Astrocyte of the spinal cord (primary cell): ENCODE measurements around the gene PRKG1.

Source experiments
- DNase-seq: peaks from one replicate; pipeline ENCODE4 v3.0.0; 2011; ENCODE audit warnings: low read depth, low spot score
- H3K4me3 ChIP-seq: 2 replicates; pipeline ENCODE4 v1.5.1; 2011; ENCODE audit warnings: low read depth, mild to moderate bottlenecking, low read length, moderate library complexity
- CTCF ChIP-seq: IDR thresholded peaks from 2 replicates; pipeline ENCODE4 v1.5.1; 2012; ENCODE audit warnings: low read depth, mild to moderate bottlenecking, low read length, inconsistent platforms
- in situ Hi-C: cut with HindIII; loops from 2 replicates; pipeline ENCODE4 v1.10.0; 2017; ENCODE audit warnings: low sequenced_read_pairs

The PRKG1 gene

GRCh38 chr10:52250510-52250909 lies 1176.2 kb downstream of the PRKG1 start:
- no peak for TF ChIP-seq CTCF
- in situ Hi-C loops = no loop called here
- H3K4me3 ChIP-seq = no peak overlapping the region

DNA sequence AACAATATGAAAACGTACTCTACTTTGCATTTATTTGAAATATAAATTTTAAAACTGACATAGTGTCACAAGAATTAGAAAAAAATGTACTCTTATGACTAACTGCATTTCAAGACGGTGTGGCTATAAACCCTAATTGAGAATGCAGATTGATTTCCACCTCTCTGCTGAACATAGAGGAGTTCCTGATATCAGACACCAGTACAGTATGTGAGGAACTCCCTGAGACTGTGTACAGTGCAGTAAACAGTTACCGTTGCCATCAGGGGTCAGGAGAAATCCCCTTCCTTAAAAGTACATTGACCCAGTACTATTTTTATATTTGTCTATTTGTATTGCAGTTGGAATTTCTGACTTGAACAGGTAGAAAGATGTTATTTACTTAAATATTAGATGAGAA lies 1178.0 kb downstream of the PRKG1 start:
- no peak overlapping the region for H3K4me3 ChIP-seq
- in situ Hi-C loops = no loop called here
- DNase-seq = no peak
- no peak for TF ChIP-seq CTCF

More at GRCh38 chr10:52250510-52250909, 1176.2 kb downstream of the PRKG1 start:
- no peak for DNase-seq

GRCh38 chr10:52256832-52257691 lies 1182.8 kb downstream of the PRKG1 start:
- in situ Hi-C loops = no loop called here
- no peak overlapping the region for H3K4me3 ChIP-seq
- no peak for TF ChIP-seq CTCF
- no peak for DNase-seq

- no peak overlapping the region for H3K4me3 ChIP-seq
- TF ChIP-seq CTCF = no peak
- in situ Hi-C loops = no loop called here
- DNase-seq = no peak
These were observed 1183.4 kb downstream of the PRKG1 start for GRCh38 chr10:52257692-52258075.

GRCh38 chr10:52258799-52259425 lies 1184.6 kb downstream of the PRKG1 start:
- TF ChIP-seq CTCF = no peak
- no peak for DNase-seq
- in situ Hi-C loops = no loop called here
- H3K4me3 ChIP-seq = no peak overlapping the region

- no peak for DNase-seq
- in situ Hi-C loops = no loop called here
- TF ChIP-seq CTCF = no peak
- H3K4me3 ChIP-seq = no peak overlapping the region
These were observed 1185.1 kb downstream of the PRKG1 start for GRCh38 chr10:52259426-52259812.
